Body of pancreas (tissue), 4 donors: ENCODE measurements around the gene SCAP.

Experiments used
- POLR2A ChIP-seq, 3 donors: fragments of 450-650 bp; IDR thresholded peaks; one replicate each; pipeline ENCODE4 v1.6.1; 2016; ENCODE audit warnings: antibody characterized with exemption in 3 of 3, mild to moderate bottlenecking in 2 of 3
- TF ChIP-seq, protein P1 (sequence below), 7 experiments: fragments of 450-650 bp in 4 of 7; fragments of 200-600 bp in 3 of 7; sonication (generic) in 3 of 7; IDR thresholded peaks; one replicate each; pipeline ENCODE4 v1.5.1; 2016 to 2019; ENCODE audit warnings: antibody characterized with exemption in 7 of 7

DNA sequence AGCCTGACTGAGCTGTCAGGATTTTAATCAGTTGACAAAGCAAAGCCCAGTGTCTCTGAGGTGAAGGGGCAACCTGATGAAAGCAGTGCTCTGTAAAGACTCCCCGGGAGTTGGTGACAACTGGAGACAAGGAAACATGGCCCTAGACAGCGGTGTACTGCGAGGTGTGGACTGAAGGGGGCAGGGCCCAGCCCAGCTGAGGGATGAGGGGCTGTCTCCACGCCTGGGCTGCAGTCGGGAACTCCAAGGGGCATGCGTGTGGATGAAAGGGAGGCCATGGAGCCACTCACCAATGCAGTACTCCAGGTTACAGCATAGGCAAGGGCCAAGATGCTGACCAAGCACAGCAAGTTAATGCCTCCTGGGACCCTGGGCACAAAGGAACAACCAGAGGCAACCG, 45.1 kb downstream of the SCAP start:
- TF ChIP-seq, protein P1, sequence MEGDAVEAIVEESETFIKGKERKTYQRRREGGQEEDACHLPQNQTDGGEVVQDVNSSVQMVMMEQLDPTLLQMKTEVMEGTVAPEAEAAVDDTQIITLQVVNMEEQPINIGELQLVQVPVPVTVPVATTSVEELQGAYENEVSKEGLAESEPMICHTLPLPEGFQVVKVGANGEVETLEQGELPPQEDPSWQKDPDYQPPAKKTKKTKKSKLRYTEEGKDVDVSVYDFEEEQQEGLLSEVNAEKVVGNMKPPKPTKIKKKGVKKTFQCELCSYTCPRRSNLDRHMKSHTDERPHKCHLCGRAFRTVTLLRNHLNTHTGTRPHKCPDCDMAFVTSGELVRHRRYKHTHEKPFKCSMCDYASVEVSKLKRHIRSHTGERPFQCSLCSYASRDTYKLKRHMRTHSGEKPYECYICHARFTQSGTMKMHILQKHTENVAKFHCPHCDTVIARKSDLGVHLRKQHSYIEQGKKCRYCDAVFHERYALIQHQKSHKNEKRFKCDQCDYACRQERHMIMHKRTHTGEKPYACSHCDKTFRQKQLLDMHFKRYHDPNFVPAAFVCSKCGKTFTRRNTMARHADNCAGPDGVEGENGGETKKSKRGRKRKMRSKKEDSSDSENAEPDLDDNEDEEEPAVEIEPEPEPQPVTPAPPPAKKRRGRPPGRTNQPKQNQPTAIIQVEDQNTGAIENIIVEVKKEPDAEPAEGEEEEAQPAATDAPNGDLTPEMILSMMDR (IDR thresholded peaks at IDR 0.05): no peak
- no peak for TF ChIP-seq POLR2A (IDR thresholded peaks at IDR 0.05)
